Epithelial cell of alveolus of lung (primary cell): ENCODE data around the gene ALOX15. TPM values are rescaled to one million over a fixed set of nuclear protein-coding genes. Genes with fewer than 3 reads are reported as not detected.

Experiments
- total RNA-seq: library from RNA; depleted of rRNA; stranded (reverse); fragments of >200 nt; gene quantifications from 2 replicates; pipeline ENCODE4 v1.2.1, GENCODE V29; 2015

The ALOX15 gene, protein sequence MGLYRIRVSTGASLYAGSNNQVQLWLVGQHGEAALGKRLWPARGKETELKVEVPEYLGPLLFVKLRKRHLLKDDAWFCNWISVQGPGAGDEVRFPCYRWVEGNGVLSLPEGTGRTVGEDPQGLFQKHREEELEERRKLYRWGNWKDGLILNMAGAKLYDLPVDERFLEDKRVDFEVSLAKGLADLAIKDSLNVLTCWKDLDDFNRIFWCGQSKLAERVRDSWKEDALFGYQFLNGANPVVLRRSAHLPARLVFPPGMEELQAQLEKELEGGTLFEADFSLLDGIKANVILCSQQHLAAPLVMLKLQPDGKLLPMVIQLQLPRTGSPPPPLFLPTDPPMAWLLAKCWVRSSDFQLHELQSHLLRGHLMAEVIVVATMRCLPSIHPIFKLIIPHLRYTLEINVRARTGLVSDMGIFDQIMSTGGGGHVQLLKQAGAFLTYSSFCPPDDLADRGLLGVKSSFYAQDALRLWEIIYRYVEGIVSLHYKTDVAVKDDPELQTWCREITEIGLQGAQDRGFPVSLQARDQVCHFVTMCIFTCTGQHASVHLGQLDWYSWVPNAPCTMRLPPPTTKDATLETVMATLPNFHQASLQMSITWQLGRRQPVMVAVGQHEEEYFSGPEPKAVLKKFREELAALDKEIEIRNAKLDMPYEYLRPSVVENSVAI
- total RNA-seq, result 0.08 TPM in 1 of 2 replicates, not detected in the other

DNA sequence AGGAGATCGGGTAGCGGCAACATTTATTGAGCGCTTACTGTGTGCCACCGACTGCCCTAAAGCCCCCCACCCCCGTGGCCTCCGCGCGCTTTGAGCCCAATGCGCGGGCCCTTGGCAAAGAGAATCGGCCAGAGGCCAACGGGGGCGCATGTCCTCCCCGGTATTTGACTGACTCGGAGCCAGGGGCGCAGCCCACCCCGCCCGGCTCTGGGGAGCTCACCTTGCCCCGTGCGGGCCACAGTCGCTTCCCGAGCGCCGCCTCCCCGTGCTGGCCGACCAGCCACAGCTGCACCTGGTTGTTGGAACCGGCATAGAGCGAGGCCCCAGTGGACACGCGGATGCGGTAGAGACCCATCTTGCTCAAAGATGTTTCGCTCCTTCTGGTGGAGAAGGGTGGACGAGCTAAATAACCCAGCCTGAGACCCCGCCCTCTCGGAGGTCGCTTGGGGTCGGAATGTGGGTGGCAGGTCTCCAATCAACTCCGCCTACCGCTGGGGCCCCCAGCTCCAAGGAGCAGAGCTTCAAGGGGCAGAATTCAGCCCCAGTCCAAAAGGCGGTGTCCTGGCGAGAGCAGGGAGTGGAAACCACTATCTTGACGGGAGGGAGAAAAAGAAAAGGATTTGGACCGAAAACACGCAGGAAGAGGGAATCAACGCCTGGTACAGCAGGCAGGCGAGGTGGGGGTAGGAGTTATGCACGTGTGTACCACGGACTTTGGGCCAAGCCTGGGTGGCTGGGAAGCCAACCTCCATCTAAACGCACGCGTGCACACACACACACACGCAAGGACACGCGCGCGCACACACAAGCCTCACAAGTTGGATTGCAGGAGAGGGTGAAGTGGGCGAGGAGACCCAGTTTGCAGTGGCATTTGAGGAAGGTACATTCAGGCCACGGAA is at the start of gene ALOX15:
Gene ALOX15 (minus strand): TSS at position 382 of the 899 bp plus-strand sequence. CDS start 27 bp downstream, at position 355.

DNA sequence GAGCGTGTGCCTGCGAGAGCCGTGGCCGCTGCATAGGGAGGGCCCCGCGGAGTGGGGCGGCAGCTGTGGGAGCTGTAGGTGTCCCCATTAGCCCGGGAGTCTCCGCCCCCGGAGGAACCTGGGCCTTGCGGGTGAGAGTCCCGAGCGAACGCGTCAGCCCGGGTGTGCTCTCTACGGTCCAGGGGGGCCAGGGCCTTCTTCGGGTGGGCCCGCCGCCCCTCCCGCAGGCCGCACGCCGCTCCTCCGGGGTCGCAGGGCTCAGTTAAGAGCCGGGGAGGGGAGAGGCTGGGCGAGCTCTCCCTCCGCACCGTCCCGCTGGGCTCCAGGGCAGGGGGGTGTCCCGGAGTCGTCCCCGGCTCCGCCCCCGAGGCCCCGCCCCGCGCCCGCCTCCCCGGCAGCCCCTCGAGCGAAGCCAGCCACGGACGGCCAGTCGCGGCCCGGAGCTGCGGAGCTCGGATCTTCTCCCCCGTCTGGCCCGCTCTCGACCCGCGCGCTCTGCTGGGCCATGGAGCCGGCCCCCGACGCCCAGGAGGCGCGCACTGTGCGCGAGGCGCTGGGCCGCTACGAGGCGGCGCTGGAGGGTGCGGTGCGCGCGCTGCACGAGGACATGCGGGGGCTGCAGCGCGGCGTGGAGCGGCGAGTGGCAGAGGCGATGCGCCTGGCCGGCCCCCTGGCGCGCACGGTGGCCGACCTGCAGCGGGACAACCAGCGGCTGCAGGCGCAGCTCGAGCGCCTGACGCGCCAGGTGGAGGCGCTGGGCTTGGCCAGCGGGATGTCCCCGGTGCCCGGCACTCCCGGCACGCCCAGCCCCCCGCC is 57.2 kb downstream of the ALOX15 start, which contains the start of gene SMTNL2:
Gene SMTNL2 (plus strand): TSS at position 429 of the 816 bp plus-strand sequence. CDS start 77 bp downstream, at position 506.

Other genes starting within 250 kb of the ALOX15 start
- not detected in 2 replicates for gene SPNS3, start 207.7 kb downstream of the ALOX15 start, total RNA-seq
- 0.26 TPM in 1 of 2 replicates, not detected in the other for gene SPNS2, start 142.8 kb downstream of the ALOX15 start, total RNA-seq
- 35.1 and 54.8 TPM in 2 replicates for gene MYBBP1A, start 86.3 kb downstream of the ALOX15 start, total RNA-seq
- gene GGT6, start 81.1 kb downstream of the ALOX15 start, total RNA-seq, result not detected in 2 replicates
- under 0.01 and 10.9 TPM in 2 replicates for gene SMTNL2, start 57.1 kb downstream of the ALOX15 start, total RNA-seq
- 31.0 and 33.6 TPM in 2 replicates for gene PELP1, start 62.5 kb upstream of the ALOX15 start, total RNA-seq
- gene ARRB2, start 69.0 kb upstream of the ALOX15 start, total RNA-seq, result 8.4 and 14.3 TPM in 2 replicates
- gene MED11, start 89.8 kb upstream of the ALOX15 start, total RNA-seq, result 8.9 and 18.6 TPM in 2 replicates
- gene ZMYND15, start 98.2 kb upstream of the ALOX15 start, total RNA-seq, result 0.72 TPM in 1 of 2 replicates, not detected in the other
- gene CXCL16, start 98.2 kb upstream of the ALOX15 start, total RNA-seq, result 0.24 and 1.4 TPM in 2 replicates
- gene TM4SF5, start 130.2 kb upstream of the ALOX15 start, total RNA-seq, result not detected in 2 replicates
- not detected in 2 replicates for gene VMO1, start 144.7 kb upstream of the ALOX15 start, total RNA-seq
- not detected in 2 replicates for gene GLTPD2, start 147.3 kb upstream of the ALOX15 start, total RNA-seq
- 133 and 309 TPM in 2 replicates for gene PSMB6, start 154.5 kb upstream of the ALOX15 start, total RNA-seq
- 11.8 and 17.2 TPM in 2 replicates for gene PLD2, start 165.5 kb upstream of the ALOX15 start, total RNA-seq
- gene MINK1, start 191.7 kb upstream of the ALOX15 start, total RNA-seq, result 17.5 and 26.3 TPM in 2 replicates